DOHH2 (cell line): Measurements from ENCODE around the gene DNM1L.

Experiments used
- CTCF ChIP-seq: fragments of 200-600 bp; sonication (generic); IDR thresholded peaks from one replicate; pipeline ENCODE4 v1.5.1; 2014; ENCODE audit warnings: antibody characterized with exemption, mild to moderate bottlenecking, low read depth, low read length; ENCODE audit not compliant: poor library complexity, severe bottlenecking
- EZH2phosphoT487 ChIP-seq: fragments of 200-600 bp; sonication (generic); IDR thresholded peaks from 2 replicates; pipeline ENCODE4 v1.6.1; 2017; ENCODE audit warnings: borderline replicate concordance, mild to moderate bottlenecking, antibody characterized with exemption, low read length, moderate library complexity, mixed read lengths

DNA sequence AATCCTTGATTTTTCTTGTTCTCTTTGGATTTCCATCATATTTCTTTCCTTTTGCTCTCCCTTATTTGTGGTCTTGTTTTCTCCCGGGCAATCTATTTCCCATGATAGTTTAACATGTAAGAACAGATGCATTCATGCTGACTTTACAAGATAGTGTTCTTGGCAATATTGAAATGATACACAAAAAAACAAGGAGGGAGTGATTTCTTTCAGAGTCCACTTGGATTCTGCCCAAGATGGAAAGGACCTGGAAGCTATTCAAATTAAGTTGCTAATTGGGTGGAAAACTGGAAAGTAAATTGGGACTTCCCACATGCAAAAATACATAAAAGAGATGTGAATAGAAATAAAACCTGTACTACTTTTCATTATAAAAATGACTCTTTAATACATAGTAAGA, 91.0 kb downstream of the DNM1L start:
- no peak for TF ChIP-seq EZH2phosphoT487
- no peak for TF ChIP-seq CTCF
